SK-N-MC (cell line): Measurements from ENCODE around the gene ULK2.

Experiments
- EZH2 ChIP-seq: fragments of 200-600 bp; sonication (generic); IDR thresholded peaks from one replicate; pipeline ENCODE4 v1.6.1; 2017; ENCODE audit warnings: antibody characterized with exemption
- POLR2AphosphoS5 ChIP-seq: IDR thresholded peaks from 2 replicates; pipeline ENCODE4 v1.6.1; 2012; ENCODE audit warnings: mild to moderate bottlenecking, low read depth, low read length, borderline replicate concordance

- TF ChIP-seq POLR2AphosphoS5 (no peak), EZH2 (no peak)
Measured at GRCh38 chr17:19744922-19745757, 122.6 kb downstream of the ULK2 start.
